HG03025 (cell line): Measurements from ENCODE around the gene RNF225.
"Not testable (repeated sequence)": the region's sequence is repeated elsewhere in the genome, so short reads cannot be mapped to it uniquely, and the experiment has no call there.

ENCODE experiments used
- ATAC-seq: cut with Tn5 transposase; IDR thresholded peaks from one replicate; pipeline ENCODE4 v1.9.1; 2021; ENCODE audit warnings: mild to moderate bottlenecking, moderate library complexity; ENCODE audit not compliant: unreplicated experiment, low FRiP score

The RNF225 gene

DNA sequence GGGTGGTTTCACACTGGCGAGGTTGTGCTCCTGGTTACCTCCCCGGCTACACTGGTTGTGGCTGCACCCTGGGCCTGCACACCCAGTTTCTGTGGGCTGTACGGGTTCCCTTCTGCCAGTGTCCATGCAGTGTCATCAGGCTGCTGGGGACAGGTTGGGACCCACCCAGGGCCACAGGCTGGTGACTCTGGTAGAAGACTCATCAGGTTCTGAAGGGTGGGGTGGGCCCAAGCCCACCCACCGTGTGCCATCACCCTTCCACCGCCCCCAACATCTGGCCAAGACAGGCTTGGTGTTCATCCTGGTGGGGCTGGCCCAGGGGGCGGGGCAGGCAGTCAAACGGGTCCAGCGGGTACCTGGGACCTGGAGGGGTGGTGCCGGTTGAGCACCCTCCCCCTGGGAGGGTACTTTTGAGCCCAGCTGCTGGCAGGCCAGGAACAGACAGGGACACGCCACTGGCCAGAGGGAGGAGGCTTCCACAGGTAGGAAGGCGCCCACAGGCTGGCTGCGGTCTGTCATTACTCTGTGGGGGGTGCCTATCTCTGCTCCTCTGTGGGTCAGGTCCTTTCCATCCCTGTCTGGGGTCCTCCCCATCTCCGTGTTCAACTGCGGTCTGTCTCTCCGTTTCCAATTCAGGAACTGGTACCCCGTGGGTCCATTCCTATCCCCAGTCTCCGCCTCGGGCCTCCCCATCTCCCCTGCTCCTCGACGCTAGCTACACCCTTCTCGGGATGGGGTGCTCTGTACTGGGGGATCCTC is at the start of gene RNF225:
Gene RNF225, plus strand, starts transcription at position 437 of the 759 bp plus-strand sequence. CDS start 434 bp downstream, outside the sequence.
- ATAC-seq = no peak

DNA sequence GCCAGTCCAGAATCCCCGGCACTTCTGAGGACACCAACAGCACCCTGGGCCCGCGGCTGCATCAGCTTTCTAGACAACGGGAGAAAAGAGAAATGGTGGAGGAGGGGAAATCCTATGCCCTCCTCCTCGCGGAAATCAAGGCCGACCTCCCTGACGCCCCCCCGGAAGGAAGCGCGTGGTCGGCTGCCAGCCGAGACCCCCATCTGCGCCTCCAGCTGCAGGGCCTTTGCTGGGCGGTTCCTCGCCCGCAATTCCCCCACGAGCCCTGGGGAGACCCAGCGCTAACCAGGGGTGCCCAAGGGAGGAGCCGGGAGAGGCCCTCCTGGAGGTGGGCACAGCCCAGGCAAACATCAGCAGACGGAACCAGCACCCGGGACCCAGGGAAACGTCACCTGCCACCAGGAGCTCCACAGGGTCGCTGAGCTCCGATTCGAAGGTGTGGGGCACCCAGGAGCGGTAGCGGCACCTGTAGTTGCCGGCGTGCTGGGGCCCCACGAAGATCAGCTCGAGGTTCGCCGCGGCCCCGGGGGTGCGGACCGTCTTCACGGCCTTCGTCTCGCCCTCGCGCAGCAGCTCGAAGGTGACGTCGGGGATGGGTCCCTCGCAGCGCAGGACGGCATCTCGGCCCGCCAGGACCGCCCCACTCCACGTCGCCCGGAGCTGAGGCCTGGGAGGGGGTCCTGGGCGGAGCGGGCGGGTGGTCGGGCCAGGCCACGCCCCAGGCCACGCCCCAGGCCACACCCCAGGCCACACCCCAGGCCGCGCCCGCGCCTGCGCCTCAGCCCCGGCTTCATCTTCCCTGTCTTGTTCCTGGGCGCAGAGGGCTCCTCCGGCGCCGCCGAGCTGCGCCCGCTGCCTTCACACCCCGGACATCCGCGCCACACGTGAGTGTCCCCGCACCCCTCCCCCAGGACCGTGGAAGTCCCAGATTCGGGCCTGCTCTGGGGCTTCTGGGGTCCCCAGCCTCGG is 48.2 kb upstream of the RNF225 start:
- peak; percentile 84 for ATAC-seq

DNA sequence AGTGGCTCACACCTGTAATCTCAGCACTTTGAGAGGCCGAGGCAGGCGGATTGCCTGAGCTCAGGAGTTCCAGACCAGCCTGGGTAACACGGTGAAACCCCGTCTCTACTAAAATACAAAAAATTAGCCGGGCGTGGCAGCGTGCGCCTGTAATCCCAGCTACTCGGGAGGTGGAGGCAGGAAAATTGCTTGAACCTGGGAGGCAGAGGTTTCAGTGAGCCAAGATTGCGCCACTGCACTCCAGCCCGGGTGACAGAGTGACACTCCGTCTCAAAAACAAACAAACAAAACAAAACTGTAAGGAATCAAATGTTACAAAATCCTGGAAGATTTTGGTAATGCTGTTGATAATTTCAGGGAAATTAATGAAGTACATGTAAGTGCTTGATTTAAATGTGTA is 47.4 kb upstream of the RNF225 start:
- ATAC-seq = not testable (repeated sequence)

DNA sequence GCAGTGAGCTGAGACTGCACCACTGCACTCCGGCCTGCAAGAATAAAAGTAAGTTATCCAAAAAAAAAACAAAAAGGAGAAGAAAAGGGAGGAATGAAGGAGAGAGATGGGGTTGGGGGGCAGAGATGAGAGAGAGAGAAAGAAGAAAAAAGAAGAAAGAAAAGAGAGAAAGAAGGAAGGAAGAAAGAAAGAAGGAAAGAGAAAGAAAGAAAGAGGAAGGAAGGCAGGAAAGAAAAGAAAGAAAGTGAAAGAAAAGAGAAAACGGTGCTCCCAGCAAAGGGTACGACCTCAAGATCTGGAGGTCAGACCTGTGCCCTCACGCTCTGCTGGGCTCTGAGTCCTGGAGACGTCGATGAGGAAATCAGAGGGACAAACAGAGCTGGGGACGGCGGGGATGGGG is 45.9 kb upstream of the RNF225 start:
- no peak for ATAC-seq

DNA sequence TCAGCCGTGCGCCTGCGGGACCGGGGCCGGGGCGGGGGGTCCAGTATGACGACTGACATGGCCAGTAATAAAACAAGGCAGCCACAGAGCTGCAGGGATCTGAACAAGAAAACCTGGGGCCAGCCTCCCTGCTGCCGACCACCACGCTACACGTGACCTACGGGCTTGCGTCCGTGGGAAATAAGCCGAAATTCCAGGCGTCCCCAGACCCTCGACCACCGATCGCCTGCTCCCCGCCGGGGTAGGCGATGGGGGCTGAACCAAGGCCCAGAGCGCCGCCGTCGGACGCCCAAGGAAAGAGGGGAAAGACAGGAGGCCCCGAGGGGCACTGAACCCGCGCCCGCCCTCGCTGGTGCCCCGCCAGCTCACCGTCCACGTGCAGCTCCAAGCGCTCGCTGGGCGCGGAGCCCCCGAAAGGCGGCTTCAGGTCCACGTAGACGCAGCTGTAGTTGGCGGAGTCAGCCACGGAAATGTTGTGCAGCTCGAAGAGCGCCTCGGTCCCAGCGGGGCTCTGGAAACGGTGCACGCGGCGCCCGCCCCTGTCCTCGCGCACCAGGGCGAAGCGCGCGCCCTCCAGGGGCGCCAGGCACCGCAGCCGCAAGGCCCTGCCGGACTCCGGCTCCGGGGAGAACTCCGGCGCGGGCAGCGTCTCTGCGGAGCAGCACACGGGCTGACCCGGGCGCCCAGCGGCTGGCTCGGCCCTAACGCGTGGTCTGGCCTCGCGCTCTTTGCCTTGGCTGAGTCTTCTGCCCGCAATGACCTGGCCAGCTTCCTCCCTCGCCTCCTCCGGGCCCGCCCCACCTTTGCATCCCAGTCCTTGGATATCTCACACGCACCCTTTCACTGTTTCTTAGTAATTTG is 45.2 kb upstream of the RNF225 start:
- ATAC-seq = no peak

DNA sequence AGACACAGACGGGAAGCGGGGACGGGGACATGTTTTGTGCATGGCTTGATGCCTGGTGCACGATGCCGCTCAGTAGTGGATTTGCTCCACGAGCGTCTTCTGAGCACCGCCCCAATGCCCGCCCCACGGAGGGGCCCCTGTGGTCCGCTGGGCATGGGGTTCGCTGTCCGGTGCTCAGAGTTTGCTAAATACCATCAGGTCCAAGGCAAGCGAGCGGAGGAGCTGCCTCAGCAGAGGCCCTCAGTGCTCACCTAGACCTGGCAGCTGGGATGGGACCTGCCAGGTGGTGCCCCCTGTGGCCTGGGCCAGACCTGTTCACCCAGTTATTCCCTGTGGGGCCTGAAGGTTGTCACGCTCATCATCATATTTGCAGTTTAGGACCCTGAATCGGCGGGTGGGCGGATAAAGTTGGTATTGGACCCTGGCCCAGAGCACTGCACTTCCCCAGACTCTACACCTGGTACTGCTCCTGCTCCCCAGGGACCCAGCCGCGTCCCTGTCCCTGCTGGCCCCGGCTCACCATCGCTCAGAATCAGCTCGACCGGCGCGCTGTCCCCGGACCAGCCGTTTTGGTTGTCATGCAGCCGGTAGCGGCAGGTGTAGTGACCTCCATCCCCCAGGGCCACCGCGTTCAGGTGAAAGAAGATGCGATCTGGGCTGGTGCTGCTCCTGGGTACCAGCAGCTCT is 44.4 kb upstream of the RNF225 start:
- no peak for ATAC-seq

DNA sequence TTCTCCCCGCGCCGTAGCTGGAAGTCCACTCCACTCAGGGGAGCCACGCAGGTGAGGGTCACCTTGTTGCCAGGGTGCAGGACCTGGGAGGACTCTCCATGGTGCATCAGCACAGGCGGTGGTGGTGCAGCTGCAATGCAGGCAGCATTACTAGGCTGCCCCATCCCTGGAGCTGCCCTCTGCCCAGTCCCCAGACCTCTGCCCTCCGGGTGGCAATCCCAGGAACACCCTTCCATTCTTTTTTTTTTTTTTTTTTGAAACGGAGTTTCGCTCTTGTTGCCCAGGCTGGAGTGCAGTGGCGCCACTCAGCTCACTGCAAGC is 43.9 kb upstream of the RNF225 start:
- no peak for ATAC-seq

DNA sequence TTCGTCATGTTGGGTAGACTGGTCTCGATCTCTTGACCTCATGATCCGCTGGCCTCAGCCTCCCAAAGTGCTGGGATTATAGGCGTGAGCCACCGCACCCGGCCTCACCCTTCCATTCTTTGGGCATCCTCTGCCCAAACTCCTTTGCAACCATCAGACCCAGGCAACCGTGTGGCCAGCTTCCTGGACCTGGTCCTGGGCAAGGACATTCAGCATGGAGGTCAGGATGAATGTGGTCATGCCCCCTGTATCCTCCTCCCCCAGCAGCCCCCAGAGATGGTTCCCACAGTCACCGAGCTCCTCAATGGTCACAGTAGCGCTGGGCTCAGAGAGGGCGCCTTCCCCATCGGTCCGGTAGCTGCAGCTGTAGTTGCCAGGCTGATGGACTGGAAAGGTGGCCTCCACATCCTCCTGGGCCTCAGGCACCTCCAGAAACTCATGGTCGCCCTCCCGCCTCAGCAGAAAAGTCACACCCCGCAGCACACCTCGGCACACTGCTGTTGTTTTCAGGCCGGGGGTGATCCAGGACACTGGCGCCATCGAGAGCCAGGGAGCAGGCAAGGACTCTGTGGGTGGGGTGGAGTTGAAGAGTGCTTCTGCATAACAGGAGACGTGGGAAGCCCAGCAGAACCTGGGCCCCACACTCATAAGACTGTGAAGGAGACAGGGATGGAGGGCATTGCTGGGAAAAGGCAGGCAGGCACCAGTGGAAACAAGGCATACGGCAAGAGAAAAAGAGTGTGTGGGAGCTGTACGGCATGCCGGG is 43.3 kb upstream of the RNF225 start:
- ATAC-seq = no peak

DNA sequence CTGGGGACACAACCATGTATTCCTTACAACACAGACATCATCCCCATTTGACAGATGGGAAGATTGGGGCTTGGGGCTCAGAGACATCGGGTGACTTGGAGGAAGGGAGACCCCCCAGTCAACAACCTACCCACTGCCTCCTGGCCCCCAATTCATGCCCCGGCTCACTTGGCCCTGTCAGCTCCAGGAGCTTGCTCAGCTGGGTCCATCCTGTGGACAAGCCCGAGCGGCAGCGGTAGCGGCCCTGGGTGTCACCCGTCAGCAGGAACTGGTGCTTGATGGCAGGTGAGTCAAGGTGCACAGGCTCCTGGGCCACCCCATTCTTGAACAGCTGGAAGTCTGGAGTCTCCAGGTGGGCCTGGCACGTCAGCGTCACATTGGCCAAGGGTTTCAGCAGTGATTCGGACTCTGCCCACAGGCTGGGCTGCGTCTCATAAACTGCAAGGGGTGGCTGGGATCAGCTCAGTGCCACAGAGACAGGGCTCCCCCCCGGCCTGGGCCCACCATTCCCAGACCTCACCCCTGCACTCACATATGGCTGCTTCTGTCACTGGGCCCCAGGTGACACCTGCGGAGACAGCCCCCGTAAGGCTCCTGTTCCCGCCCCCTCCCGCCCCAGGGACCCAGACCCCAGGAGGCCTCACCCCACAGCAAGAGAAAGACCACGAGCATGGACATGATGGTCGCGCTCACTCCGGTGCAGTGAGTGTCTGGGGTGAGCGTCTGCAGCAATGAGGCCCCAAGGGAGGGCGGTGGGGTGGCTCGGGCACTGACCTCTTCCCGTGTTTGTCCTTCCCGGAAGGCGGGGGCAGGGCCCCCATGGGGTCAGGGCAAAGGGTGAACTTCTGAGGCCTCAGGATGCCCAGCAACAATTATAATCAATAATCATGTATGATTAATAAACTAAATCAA is 42.4 kb upstream of the RNF225 start, which contains the start of gene A1BG:
Gene A1BG, minus strand, starts transcription at position 733 of the 912 bp plus-strand sequence. Its CDS starts 55 bp downstream, at position 678.
- no peak for ATAC-seq

DNA sequence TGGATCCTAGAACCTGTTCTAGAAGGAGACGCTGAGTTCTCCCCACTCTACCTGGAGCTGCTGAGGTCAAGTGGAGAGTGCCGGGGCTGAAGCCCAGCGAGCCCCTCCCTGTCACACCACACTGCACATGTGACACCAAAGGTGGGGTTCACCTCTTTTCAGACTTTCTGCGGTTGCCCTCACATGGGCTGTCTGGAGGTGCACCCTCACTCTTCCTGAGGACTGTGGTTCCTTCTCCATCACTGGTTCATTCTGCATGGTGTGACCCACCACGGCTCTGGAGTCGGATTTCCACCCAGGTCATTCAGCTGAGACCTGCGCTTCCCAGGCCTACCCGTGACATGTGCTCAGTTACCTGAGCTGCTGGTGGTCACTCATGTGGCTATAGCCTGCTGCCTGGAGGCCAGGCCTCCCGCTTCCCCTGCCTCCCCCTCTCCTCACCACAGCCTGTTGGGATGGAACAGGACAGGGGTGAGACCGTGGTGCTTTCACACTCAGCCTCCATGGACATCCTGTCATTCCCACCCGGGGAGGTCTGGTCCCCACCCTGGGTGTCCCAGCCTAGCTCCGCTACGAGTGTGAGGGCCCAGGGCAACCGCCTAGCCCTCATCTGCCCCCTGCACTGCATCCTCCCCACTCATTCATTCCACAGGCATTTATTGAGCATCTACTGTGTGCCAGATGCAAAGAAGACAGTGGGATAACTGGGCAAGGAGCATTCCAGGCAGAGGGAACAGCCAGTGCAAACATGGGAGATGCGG is 41.6 kb upstream of the RNF225 start:
- no peak for ATAC-seq

DNA sequence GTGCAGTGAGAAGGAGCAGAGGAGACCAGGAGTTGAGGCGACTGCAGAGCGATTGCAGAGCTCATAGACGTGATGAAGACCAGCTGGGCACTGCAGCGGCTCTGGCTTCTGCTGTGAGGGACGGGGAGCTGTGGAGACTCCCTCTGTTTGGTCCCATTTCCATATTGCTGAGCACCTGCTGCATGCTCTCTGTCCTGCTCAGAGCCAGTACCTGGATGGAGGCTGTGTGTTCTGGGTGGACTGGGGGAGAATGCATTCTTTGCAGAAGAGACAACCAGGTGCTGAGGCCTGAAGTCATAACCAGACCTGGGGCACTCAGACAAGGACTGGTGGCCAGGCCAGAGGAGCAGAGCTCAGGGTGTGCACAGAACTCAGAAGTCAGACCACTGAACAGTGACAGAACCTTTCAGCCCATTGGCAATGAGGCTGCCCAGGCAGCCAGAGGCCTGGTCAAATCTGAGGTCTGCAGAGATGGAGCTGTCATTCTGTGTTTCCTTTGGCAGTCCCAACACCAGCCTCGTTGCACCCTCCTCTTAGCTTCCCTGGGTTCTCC is 40.9 kb upstream of the RNF225 start:
- ATAC-seq = no peak

DNA sequence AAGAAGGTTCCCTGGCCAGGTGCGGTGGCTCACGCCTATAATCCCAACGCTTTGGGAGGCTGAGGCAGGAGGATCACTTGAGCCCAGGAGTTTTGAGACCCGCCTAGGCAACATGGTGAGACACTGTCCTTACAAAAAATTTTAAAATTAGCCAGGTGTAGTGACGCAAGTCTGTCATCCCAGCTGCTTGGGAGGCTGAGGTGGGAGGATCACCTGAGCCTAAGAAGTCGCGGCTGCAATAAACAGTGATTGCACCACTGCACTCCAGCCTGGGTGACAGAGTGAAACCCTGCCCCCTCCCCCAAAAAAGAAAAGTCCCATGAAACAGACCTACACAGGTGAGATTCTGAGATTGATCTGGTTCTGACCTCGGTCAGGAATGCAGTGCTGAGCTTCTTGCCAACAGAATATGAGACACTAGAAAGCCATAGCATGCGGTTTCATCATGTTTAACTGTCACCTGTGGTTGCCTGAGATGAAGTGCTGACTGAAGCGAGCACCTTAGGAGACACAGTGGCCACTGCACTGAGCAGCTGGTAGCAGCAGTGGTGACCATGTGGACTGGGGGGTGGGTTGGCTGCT is 40.1 kb upstream of the RNF225 start:
- no peak for ATAC-seq

DNA sequence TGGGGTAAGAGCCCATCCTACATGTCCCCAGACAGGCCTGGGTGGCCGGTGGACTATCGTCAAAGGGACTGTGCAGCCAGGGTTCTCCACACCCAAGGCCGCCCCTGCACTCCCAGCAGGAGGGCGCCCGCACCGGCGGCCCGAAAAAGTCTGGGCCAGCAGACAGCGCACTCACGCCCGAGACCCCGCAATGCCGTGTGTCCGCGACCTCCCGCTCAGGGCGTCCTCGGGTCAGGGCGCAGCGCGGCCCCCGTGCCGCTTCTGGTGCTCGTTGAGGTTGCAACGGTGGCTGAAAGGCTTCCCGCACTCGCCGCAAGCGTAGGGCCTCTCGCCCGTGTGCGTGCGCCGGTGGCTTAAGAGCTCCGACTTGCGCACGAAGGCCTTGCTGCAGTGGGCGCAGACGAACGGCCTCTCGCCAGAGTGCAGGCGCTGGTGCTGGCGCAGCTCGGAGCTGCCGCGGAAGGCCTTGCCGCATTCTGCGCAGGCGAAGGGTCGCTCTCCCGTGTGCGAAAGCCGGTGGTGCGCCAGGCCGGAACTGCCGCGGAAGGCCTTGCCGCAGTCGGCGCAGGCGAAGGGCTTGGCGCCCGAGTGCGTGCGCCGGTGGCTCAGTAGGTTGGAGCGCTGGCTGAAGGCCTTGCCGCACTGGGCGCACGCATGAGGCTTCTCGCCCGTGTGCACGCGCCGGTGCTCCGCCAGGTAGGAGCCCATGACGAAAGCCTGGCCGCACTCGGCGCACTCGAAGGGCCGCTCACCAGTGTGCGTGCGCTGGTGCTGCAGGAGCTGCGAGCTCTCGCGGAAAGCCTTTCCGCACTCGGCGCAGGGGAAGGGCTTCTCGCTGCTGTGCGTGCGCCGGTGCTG is 39.3 kb upstream of the RNF225 start:
- ATAC-seq = no peak

DNA sequence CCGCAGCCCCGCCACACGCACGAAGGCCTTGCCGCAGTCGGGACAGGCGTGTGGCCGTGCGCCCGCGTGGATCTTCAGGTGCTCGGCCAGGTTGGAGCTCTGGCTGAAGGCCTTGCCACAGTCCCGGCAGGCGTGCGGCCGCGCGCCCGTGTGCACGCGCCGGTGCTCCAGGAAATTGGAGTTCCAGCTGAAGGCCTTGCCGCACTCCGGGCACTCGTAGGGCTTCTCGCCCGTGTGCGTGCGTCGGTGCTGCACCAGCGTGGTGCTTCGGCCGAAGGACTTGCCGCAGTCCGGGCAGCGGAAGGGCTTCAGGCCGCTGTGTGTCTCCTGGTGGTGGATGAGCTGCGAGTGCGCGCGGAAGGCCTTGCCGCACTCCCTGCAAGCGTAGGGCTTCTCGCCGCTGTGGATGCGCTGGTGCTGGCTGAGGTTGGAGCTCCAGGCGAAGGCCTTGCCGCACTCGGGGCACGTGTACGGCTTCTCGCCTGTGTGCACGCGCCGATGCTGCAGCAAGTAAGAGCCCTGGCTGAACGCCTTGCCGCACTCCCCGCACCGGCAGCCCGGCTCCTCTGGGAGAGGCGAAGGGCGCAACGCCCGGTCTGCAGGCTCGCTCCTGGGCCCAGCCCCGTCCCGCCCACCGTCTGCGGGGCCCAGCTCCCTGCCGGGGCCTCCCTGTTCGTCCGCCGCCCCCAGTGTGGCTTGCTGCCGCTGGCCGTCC is 38.5 kb upstream of the RNF225 start:
- no peak for ATAC-seq

DNA sequence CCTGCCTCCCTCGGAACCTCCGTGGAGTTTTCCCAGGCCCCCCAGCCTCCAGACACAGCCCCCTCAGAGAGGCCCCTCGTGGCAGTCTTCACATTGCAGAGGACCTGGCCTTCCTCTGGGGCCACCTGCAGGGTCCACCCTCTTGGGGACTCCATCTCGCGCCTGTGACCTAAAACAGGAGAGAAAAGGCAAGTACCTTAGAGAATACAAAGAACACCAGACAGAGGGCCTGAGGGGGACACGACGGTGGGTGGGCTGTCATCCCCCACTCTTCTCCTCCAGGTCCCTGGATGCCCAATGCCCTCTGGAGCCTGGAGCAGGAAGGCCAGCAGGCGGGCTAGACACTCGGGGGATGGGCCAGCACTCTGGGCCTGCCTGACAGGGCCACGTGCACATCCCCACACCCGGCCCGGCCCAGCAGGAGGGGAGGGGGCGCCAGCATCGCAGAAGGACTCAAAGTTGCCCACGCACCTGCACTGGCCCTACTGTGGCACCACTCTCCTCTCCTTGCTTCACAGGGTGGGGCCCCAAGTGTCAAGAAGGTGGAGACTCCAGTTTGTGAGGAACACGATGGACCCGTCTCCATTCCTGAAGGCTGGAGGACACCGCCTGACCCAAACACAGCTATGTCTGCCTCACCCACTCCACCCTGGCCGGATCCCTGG is 37.8 kb upstream of the RNF225 start:
- no peak for ATAC-seq
